Trophoblast cell (in vitro differentiated cells and primary cell): Measurements from ENCODE around the gene TAS1R1.
"Not testable (repeated sequence)": the region's sequence is repeated elsewhere in the genome, so short reads cannot be mapped to it uniquely, and the experiment has no call there.

Source experiments
- DNase-seq, 2 donors: peaks; one replicate each; pipeline ENCODE4 v3.0.0-alpha.2; 2016
- H2AFZ ChIP-seq: 2 replicates; pipeline ENCODE4 v1.6.1; 2013; ENCODE audit warnings: low read length, moderate library complexity, mild to moderate bottlenecking; ENCODE audit not compliant: insufficient read depth, poor library complexity
- H2AK5ac ChIP-seq: 2 replicates; pipeline ENCODE4 v1.6.1; 2013; ENCODE audit warnings: mild to moderate bottlenecking, low read length
- H2BK120ac ChIP-seq: 2 replicates; pipeline ENCODE4 v1.6.1; 2013; ENCODE audit warnings: low read length, mild to moderate bottlenecking, moderate library complexity; ENCODE audit not compliant: insufficient read depth, poor library complexity
- H2BK12ac ChIP-seq: 2 replicates; pipeline ENCODE4 v1.6.1; 2013; ENCODE audit warnings: mild to moderate bottlenecking, low read length, moderate library complexity
- H2BK5ac ChIP-seq: 2 replicates; pipeline ENCODE4 v1.6.1; 2013; ENCODE audit warnings: low read length, low read depth, moderate library complexity, mild to moderate bottlenecking; ENCODE audit not compliant: poor library complexity
- H3K14ac ChIP-seq: 2 replicates; pipeline ENCODE4 v1.6.1; 2013; ENCODE audit warnings: mild to moderate bottlenecking, low read length
- H3K18ac ChIP-seq: 2 replicates; pipeline ENCODE4 v1.6.1; 2013; ENCODE audit warnings: mild to moderate bottlenecking, low read length
- H3K23ac ChIP-seq: 2 replicates; pipeline ENCODE4 v1.6.1; 2013; ENCODE audit warnings: low read length
- H3K27ac ChIP-seq: 2 replicates; pipeline ENCODE4 v1.5.1; 2013; ENCODE audit warnings: low read depth, mild to moderate bottlenecking, inconsistent platforms, low read length, moderate library complexity
- H3K27me3 ChIP-seq: 2 replicates; pipeline ENCODE4 v1.6.1; 2013; ENCODE audit warnings: inconsistent platforms, mild to moderate bottlenecking, low read length, moderate library complexity; ENCODE audit not compliant: insufficient read depth
- H3K36me3 ChIP-seq, 2 experiments: 1 replicate in 1 of 2; 2 replicates in 1 of 2; pipeline ENCODE4 v1.6.1; 2013; ENCODE audit warnings: low read length in 2 of 2, mild to moderate bottlenecking in 2 of 2, moderate library complexity in 1 of 2; ENCODE audit not compliant: insufficient read depth in 2 of 2, control insufficient read depth in 1 of 2
- H3K4ac ChIP-seq: 2 replicates; pipeline ENCODE4 v1.6.1; 2013; ENCODE audit warnings: low read depth, mild to moderate bottlenecking, low read length, moderate library complexity
- H3K4me1 ChIP-seq, 2 experiments: 1 replicate in 1 of 2; 2 replicates in 1 of 2; pipeline ENCODE4 v1.6.1; 2013; ENCODE audit warnings: low read length in 2 of 2, mild to moderate bottlenecking in 2 of 2, moderate library complexity in 1 of 2; ENCODE audit not compliant: insufficient read depth in 2 of 2, control insufficient read depth in 1 of 2
- H3K4me2 ChIP-seq: 2 replicates; pipeline ENCODE4 v1.6.1; 2013; ENCODE audit warnings: inconsistent platforms, mild to moderate bottlenecking, low read length, moderate library complexity
- H3K4me3 ChIP-seq: 2 replicates; pipeline ENCODE4 v1.5.1; 2013; ENCODE audit warnings: mild to moderate bottlenecking, low read depth, low read length, inconsistent platforms
- H3K79me1 ChIP-seq: one replicate; pipeline ENCODE4 v1.6.1; 2013; ENCODE audit warnings: low read length
- H3K79me2 ChIP-seq: 2 replicates; pipeline ENCODE4 v1.6.1; 2013; ENCODE audit warnings: low read length, mild to moderate bottlenecking; ENCODE audit not compliant: control insufficient read depth, insufficient read depth, poor library complexity
- H3K9ac ChIP-seq: 2 replicates; pipeline ENCODE4 v1.6.1; 2013; ENCODE audit warnings: mild to moderate bottlenecking, low read length
- H3K9me3 ChIP-seq: 2 replicates; pipeline ENCODE4 v1.6.1; 2013; ENCODE audit warnings: low read depth, mild to moderate bottlenecking, control low read depth, inconsistent platforms, low read length; ENCODE audit not compliant: insufficient read depth
- H4K12ac ChIP-seq: 2 replicates; pipeline ENCODE4 v1.6.1; 2013; ENCODE audit warnings: low read depth, mild to moderate bottlenecking, low read length, moderate library complexity
- H4K8ac ChIP-seq: 2 replicates; pipeline ENCODE4 v1.6.1; 2013; ENCODE audit warnings: low read depth, mild to moderate bottlenecking, low read length, moderate library complexity
- H4K91ac ChIP-seq: one replicate; pipeline ENCODE4 v1.6.1; 2013; ENCODE audit warnings: low read depth, mild to moderate bottlenecking, low read length, moderate library complexity
- WGBS: extraction: QIAGEN DNeasy Blood & Tissue Kit; methylation state at CpG from one replicate; pipeline ENCODE4 v1.1.7; 2013; ENCODE audit warnings: missing lambda C conversion rate; ENCODE audit not compliant: insufficient read length, insufficient coverage; ENCODE audit errors: extremely low coverage; 5-methylcytosine and 5-hydroxymethylcytosine counted together

Gene TAS1R1

DNA sequence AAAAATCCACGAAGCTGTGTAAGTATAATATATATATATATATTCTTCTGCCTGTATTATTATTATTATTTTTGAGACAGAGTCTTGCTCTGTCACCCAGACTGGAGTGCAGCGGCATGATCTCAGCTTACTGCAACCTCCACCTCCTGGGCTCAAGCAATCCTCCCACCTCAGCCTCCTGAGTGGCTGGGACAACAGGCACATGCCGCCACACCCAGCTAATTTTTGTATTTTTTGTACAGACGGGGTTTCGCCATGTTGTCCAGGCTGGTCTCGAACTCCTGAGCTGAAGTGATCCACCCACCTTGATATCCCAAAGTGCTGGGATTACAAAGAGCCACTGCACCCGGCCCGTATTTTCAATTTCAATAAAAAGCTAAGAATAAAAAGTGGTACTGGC lies 44.9 kb downstream of the TAS1R1 start:
- no CpG with 5 or more reads among the region's 8 CpGs for WGBS
- Histone ChIP-seq H3K79me2 (peaks cover 36% of the 10 kb centered on the region), H3K4me1 (peaks cover 21 to 25% of the 10 kb centered on the region in 2 experiments), H3K4ac (peak overlapping the region; percentile 95), H3K36me3 (peaks cover 41 to 42% of the 10 kb centered on the region in 2 experiments), H3K4me2 (peak overlapping the region; percentile 99), H3K79me1 (peaks cover 35% of the 10 kb centered on the region)
- not testable (repeated sequence) for H4K91ac ChIP-seq, H2BK12ac ChIP-seq, H2BK5ac ChIP-seq, H2BK120ac ChIP-seq, H2AFZ ChIP-seq, H3K14ac ChIP-seq, H3K9ac ChIP-seq, H3K27ac ChIP-seq, H3K18ac ChIP-seq, H3K9me3 ChIP-seq, H3K4me3 ChIP-seq, H3K27me3 ChIP-seq, H4K8ac ChIP-seq, H4K12ac ChIP-seq, H2AK5ac ChIP-seq, DNase-seq, H3K23ac ChIP-seq

DNA sequence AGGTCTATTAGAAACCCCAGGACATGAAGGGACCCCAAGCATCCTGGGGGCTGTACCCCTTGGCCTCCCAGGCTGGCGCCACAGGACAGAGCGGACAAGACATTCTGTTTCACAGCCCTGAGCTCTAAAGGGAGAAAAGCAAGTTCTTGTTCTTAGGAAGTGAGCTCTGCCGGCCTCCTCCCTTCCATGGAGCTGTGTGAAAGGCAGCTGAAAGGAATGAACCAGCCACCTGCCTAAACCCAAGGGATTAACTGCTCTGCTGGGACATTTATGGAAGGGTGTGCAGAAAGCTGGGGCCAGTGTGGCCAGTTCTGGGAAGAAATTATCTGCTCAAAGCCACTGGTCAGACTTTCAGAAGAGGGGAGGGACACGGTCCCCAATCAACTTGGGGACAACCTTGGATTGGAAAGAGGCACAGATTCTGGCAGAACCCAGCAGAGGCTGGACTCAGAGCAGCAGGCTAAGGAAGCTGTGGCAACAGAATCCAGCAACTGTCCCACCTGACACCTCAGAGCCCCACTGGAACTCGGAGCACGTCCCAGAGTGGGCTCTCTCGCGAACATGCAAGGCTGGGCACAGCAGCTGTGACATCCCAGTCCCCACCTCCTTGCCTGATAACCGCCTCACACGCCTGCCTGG lies 45.4 kb downstream of the TAS1R1 start:
- H3K27ac ChIP-seq: no peak overlapping the region
- H2BK5ac ChIP-seq: peak overlapping the region; percentile 29
- H3K14ac ChIP-seq: peak overlapping the region; percentile 12
- peak overlapping the region; percentile 1 for H3K18ac ChIP-seq
- H2BK12ac ChIP-seq: no peak overlapping the region
- H3K9ac ChIP-seq: peak overlapping the region; percentile 46
- no peak overlapping the region for H3K23ac ChIP-seq
- H3K79me2 ChIP-seq: peaks cover 36% of the 10 kb centered on the region
- peak overlapping the region; percentile 97 for H3K4me3 ChIP-seq
- H3K36me3 ChIP-seq: peaks cover 36 to 38% of the 10 kb centered on the region in 2 experiments
- no peak overlapping the region for H4K12ac ChIP-seq
- peak overlapping the region; percentile 8 for H4K91ac ChIP-seq
- H3K4ac ChIP-seq: peak overlapping the region; percentile 95
- peaks cover 21 to 25% of the 10 kb centered on the region in 2 experiments for H3K4me1 ChIP-seq
- H2BK120ac ChIP-seq: no peak overlapping the region
- WGBS: no CpG with 5 or more reads among the region's 10 CpGs
- no peak overlapping the region for H2AFZ ChIP-seq
- H3K9me3 ChIP-seq: peaks cover 7% of the 10 kb centered on the region
- no peak overlapping the region for H4K8ac ChIP-seq
- H2AK5ac ChIP-seq: no peak overlapping the region
- no peaks in the 10 kb centered on the region for H3K27me3 ChIP-seq
- peak in 1 of 2 donors; percentile 25 for DNase-seq
- peaks cover 35% of the 10 kb centered on the region for H3K79me1 ChIP-seq
- peak overlapping the region; percentile 99 for H3K4me2 ChIP-seq

DNA sequence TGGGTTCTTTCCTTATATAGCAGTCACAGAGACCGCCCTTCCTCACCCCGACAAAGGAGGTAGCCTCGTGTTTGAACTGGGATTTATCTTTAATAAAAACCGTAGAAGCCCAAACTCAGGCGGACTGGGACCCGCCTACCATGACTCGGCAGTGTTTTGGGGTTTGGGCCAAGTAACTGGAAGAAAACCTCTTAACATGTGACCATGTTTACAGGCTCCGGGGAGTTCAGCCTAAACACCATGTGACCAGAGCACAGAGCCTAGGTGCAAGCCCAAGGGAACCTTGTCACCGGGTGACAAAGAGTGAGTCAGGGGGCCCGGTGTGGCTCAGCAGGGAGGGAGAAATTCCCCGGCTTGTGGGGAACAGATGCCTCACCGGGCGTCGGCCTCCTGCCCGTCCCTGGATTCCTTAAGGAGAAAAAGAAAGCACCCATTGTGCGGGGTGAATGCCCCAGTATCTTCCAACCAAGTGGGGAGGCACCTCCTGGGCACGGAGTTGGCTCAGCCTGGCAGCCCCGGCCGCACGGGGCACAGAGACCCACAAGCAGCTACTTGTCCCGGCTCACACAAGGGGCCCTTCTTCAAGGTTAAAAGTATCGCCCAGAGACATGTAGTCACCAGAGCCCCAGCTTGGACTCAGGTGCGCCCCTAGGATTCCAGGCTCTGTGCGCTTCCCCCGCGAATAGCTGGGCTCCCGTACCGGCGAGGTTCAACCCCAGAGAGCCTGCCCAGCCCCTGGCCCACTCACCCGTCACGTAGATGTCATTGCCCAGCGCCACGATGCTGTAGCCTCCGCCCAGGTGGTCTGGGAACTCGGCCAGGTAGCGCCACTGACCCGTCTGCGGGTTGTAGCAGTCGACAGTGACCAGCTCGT lies 46.2 kb downstream of the TAS1R1 start:
- no CpG with 5 or more reads among the region's 40 CpGs for WGBS
- Histone ChIP-seq H3K79me1 (peaks cover 35% of the 10 kb centered on the region), H3K27ac (peak overlapping the region; percentile 5), H3K18ac (peak overlapping the region; percentile 58), H4K12ac (no peak overlapping the region), H3K4ac (peak overlapping the region; percentile 95), H2BK5ac (peak overlapping the region; percentile 32), H3K4me1 (peaks cover 21 to 25% of the 10 kb centered on the region in 2 experiments), H3K4me3 (peak overlapping the region; percentile 97), H2AFZ (peak overlapping the region; percentile 42), H3K14ac (peak overlapping the region; percentile 43), H3K27me3 (no peaks in the 10 kb centered on the region), H4K8ac (peak overlapping the region; percentile 31), H3K36me3 (peaks cover 28 to 30% of the 10 kb centered on the region in 2 experiments), H3K23ac (no peak overlapping the region), H2BK12ac (peak overlapping the region; percentile 0), H3K9ac (peak overlapping the region; percentile 46), H4K91ac (peak overlapping the region; percentile 47), H3K9me3 (peaks cover 7% of the 10 kb centered on the region), H2AK5ac (peak overlapping the region; percentile 33), H3K4me2 (peak overlapping the region; percentile 99), H3K79me2 (peaks cover 36% of the 10 kb centered on the region), H2BK120ac (peak overlapping the region; percentile 38)
- DNase-seq: peak; percentile 73 to 82

DNA sequence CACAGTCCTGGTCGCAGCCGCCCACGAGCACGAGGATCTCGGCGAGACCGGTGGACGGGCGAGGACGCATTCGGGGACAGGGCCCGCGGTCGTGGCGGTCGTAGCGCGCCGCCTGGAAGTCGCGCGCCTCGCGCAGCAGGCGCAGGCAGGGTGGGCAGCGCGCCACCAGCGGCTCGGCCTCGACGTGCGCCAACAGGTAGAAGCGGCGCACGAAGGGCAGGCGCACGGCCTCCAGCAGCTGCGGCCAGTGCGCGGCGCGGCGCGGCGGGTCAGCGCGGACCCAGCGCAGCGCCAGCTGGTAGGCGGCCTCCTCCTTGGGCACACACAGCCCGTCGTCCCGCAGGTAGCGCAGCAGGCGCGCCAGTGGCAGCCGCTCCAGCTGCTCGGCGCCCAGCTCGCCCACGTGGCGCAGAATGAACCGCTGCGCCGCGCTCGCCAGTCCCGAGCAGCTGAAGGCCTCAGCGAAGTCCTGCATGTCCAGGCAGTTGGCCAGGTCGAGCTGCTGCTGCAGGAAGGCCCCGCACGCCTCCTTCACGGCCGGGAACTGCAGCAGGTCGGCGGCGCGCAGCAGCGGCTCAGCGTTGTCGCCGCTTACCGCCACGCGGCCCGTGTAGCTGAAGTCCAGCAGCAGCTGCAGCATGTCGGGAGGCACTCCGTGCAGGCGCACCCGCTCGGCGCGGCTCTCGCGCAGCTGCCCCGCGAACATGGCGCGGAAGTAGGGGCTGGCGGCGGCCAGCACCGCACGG lies 47.0 kb downstream of the TAS1R1 start:
- Histone ChIP-seq H3K79me1 (peaks cover 35% of the 10 kb centered on the region), H3K23ac (peak overlapping the region; percentile 83), H3K18ac (peak overlapping the region; percentile 58), H3K14ac (peak overlapping the region; percentile 43), H4K91ac (peak overlapping the region; percentile 47), H4K8ac (peak overlapping the region; percentile 37), H2BK120ac (no peak overlapping the region), H3K4me3 (peak overlapping the region; percentile 97), H3K9me3 (peaks cover 7% of the 10 kb centered on the region), H3K79me2 (peaks cover 36% of the 10 kb centered on the region), H3K4ac (peak overlapping the region; percentile 95), H3K27ac (peak overlapping the region; percentile 81), H3K9ac (peak overlapping the region; percentile 46), H3K4me2 (peak overlapping the region; percentile 99), H2AK5ac (peak overlapping the region; percentile 33), H4K12ac (peak overlapping the region; percentile 2), H3K36me3 (peaks cover 20 to 22% of the 10 kb centered on the region in 2 experiments), H3K27me3 (no peaks in the 10 kb centered on the region), H3K4me1 (peaks cover 21 to 25% of the 10 kb centered on the region in 2 experiments), H2AFZ (peak overlapping the region; percentile 42), H2BK12ac (peak overlapping the region; percentile 0), H2BK5ac (peak overlapping the region; percentile 33)
- DNase-seq: peak; percentile 34 to 55
- WGBS: no CpG with 5 or more reads among the region's 103 CpGs
